G401.6 (cell line): ENCODE data around the gene VWF.

Experiments used
- FAIRE-seq: peaks from 2 replicates; lab custom pipeline; 2012; peaks lifted over from hg19 to GRCh38; lab: Jason Lieb, UNC

VWF gene

GRCh38 chr12:6058481-6059161 is 65.8 kb downstream of the VWF start:
- FAIRE-seq: no peak

DNA sequence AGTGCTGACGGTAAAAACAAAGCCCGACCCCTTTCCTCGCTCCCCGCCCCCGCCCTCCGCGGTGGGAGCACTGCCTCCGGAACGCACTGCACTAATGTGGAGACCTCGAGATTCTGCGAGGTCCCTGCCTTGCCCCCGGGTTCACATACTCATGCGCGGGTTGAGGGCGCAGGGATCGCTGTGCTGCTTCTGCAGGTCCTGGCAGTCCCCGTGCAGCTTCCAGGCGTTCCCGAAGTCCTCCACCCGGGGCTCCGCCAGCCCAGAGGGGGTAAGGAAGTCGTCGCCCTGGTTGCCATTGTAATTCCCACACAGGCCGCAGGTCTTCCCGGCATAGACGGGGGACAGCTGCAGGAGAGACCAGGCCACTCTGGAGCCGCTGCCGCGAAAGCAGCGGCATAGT is 66.8 kb downstream of the VWF start:
- no peak for FAIRE-seq

DNA sequence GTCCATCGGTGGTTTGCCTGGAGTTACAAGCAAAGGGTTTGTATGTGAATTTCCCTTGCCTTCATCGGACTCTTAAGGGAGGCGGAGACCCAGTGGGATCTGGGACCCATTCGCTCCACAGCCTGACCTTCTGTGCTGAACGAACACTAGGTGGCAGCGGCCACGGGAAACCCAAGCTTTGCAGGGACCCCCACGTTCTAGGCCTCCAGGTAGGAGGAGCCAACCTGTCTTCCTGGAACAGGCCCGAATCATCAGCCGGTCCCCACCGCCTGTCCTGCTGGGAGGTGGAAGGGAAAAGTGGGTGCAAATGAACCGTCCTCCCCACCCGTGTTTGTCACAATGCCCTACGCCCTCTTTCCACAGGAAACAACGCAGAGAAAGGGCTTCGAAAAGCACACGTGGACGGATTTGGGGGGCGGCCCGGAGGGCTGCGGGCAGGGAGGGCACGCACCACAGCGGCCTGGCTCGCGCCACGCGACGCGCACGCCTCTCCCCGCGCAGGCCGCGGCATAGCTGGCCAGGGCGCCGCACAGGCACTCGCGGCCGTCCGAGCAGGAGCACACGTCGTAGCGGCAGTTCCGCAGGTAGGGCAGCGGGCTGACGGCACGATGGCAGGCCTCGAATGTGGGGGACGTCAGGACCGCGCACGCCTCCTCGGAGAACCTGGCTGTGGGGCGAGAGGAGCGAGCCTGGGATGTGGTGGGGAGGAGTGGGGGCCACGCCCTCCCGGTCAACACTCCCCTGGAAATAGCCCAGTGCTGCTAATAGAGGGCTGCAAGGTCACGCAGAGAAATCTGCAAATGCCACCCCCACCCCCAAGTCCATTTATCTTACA is 67.8 kb downstream of the VWF start:
- no peak for FAIRE-seq

GRCh38 chr12:6053541-6053940 is 70.9 kb downstream of the VWF start:
- FAIRE-seq: no peak

DNA sequence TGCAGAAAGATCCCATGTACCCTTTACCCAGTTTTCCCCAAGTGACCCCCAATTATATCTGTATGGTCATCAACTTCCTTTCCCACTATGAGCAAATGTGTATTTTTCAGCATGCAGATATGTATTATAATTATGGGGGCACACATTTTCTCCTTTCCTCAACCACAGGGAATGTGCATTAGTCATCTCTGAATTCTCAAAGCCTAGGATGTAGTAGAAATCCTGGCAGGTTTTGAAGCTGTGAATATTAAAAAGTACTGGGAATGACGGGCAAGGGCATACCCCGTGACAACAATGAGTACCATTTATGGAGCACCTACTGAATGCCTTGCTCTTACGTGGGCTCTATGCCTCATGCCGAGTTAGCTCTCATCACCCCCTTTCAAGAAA is 71.5 kb downstream of the VWF start:
- no peak for FAIRE-seq

DNA sequence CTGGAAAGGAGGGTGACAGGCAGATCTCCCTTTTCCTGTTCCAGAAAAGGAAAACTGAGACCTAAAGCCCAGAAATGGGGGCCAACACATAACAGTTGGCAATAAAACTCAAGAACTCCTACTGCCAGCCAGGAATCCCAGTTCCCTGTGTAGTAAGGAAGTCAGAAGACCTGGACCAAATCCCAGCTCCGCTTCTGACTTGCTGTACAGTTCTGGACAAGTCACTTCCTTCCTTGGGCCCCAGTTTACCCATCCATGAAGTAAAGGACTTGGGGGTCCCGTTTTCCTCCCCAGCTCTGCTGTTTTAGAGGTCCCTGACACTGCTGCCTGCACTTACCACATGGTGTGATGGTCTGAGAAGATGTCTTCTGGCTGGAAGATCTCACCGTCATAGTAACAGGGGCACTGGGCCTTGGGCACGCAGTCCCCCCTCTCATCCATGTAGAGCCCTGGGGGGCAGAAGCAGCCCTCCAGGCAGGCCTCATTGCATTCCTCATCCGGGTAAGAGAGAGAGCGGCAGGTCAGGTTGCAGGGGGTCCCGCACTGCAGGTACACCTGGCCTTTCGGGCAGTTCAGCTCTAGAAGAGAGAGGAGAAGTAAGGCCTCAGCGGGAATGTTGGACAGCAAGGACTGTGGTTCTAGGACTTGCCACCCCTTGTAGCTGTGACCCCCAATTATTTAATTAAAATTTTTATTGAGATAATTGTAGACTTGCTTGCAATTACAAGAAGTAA is 72.1 kb downstream of the VWF start:
- no peak for FAIRE-seq

DNA sequence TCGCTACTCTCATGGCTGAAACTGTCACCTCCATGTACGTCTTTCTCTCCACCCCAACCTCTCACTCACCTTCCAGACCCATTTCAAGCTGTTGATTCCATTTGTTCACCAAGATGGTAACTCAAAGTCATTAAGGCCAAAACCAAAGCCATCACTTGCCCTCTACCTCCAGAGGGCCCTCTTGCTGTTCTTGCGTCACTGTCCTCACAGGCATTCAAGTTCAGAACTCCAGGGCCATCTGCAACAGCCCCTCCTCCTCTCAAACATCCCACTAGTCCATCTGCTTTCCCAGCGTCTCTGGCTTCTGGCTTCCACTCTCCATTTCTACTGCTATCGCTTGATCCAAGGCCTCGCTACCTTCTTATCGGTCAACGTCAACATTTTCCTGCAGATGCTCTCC is 74.5 kb downstream of the VWF start:
- no peak for FAIRE-seq

- FAIRE-seq: no peak
Measured at GRCh38 chr12:6049587-6049986, 74.9 kb downstream of the VWF start.

GRCh38 chr12:6047249-6048237 is 76.9 kb downstream of the VWF start:
- FAIRE-seq: no peak

DNA sequence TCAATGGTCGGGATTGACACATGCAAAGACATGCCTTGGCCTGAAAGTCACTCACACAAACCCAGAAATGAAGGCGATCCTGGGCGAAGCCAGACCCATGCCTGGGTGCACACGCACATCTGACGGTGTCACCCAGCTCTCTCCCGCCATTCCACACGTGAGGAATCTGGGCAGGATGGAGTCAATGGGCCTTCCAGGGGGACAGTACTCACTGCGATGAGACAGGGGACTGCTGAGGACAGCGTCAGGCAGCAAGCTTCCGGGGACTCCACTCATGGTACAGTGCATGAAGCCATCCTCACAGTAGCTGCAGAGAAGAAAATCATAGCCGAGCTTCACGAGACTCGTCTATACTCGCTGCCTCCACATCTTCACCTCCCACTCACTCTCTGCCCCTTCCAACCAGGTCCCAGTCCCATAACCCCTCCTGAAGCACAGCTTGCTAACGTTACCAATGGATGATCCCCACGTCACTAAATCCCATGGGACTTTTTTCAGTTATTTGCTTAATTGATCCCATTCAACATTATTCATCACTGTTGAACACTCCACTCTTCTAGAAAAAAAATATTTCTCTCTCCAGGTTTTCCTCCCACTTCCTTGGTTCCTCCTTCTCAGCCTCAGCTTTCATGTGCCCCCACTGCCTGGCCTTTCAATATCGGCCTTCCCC is 77.8 kb downstream of the VWF start:
- no peak for FAIRE-seq

DNA sequence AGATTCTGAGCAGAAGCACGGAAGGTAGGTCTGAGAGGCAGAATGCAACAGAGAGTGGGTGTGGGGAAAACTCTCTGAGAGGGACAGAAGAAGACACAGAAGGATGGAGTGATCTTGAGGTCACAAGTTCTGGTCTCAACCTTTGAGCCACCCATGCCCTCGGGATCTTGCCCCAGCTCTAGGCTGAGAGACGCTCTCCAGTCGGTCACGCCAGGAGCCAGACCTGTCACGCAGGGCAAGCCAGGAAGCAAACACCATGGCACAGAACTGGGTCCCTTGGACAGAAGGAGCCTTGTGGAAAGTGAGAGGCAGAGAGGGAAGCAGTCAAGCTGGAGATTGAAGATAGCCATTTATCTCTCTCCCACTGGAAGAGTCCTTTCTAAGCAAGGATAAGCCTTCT is 79.0 kb downstream of the VWF start:
- no peak for FAIRE-seq

DNA sequence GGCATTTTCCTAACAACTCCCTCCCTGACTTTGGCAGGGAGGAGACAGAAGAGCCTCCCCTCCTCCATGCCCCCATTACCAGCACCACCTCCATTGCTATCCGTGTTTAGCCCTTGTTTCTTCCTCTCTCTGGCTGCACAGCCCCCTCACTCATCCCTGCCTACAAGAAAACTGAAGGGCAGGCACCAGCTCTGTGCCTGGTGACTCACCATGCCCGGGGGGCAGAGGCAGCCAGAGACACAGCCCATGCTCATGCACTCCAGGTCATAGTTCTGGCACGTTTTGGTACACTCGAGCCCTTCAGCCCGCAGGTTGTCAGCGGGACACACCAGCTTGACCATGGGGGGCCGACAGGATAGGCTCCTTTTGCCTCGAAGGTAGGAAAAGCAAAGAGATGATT is 80.4 kb downstream of the VWF start:
- no peak for FAIRE-seq

DNA sequence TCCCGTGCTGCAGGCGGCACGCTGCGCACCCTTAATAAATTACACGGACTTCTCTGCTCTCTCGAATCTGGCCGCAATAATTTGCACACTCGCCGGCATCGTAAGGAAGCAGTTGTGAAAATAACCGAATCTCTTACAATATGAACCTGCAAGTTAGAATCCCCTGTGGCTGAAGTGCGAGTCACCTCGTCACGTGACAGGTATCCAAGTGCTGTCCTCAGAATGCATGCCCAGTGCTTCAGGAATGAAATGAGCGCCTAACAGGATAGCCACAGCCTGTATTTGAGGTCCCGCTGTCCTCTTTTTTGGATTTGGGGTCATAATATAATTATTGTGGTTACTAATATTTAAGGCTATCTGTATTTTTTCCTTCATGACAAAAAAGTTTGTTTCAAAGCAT is 82.0 kb downstream of the VWF start:
- FAIRE-seq: no peak

- no peak for FAIRE-seq
Measured at GRCh38 chr12:6041891-6042290, 82.6 kb downstream of the VWF start.

DNA sequence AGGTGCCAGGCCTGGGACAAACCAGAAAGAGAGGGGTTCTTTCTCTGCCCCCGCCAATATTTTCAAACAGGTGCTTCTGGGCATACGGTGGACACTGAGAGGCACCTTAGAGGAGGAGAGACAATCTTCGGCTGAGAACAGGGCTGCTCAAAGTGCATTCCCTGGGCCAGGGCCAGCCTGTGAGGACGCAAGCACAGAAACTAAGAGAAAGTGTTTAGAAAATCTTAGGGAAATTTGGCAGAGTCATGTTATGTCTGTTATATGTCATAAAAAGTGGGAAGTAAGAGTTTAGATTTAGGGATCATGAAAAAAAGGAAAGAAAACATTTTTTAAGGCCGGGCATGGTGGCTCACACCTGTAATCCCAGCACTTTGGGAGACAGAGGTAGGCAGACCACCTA is 83.7 kb downstream of the VWF start:
- no peak for FAIRE-seq

DNA sequence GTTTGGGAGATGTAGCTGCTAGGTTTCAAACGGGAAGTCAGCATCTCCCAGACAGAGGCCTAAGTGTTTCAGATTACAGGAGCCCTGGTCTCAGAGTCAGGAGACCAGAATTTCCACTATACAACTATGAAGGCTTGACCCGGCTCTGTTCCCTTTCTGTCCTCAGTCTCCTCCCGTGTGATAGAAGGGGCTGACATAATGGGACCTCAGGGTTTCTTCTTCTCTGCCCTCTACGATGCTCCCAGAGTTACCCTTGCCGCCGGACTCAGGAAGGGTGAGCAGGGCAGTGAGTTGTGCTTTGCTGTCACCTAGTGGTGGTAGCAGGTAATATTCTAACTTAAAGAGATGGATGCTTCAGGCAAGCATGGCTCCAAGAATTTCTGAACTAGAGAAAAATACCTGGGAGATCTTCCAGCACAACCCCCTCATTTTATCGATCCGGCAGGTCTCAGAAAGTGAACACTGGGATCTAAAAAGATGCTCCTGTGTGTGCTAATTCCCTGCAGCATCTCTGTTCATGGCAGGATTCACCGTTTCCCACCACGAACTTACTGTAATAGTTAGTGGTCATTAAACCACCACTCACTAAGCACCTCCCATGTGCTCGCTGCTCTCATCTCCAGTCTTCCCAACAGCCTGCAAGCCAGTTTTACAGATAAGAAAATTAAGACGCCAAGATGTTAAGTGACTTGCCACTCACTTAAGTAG is 84.4 kb downstream of the VWF start:
- peak; percentile 72 for FAIRE-seq

- peak; percentile 57 for FAIRE-seq
Measured at GRCh38 chr12:6038160-6038559, 86.3 kb downstream of the VWF start.

- FAIRE-seq: no peak
Measured at GRCh38 chr12:6037459-6037858, 87.0 kb downstream of the VWF start.

DNA sequence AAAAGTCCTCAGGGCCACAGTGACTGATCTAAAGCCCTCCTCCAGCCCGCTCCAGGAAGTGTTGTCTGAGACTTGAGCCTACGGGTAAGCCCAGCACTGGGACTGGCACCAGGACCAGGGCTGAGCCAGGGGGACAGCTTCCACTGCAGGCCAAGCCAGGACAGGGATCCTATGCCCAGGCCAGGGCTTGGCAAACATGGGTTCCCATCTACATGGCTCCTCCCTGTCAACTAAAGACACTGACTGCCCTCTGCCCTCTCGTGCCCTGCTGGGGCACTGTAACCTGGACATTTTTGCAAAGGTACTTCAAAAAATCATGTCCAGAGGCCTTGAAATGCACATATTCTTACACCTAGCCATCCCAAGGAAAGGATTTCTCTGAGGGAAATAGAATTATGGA is 88.0 kb downstream of the VWF start:
- FAIRE-seq: no peak

DNA sequence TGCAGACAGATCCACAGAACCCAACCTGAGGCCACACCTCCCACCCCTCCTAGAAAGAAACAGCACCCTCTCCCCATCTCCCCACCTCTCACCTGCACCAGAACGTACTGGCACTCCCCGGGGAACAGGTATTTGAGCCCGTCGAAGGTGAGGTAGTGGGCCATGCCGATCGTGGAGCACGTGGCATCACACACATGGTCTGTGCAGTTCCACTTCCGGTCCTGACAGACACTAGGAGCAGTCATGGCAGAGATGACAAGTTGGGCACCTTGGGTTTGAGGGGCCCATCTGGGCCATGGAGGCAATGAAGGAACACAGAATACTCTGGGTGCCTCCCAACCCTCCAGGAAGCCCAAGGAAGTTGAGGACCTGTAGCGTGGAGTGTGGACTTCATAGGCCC is 89.9 kb downstream of the VWF start:
- FAIRE-seq: no peak

- FAIRE-seq: no peak
Measured at GRCh38 chr12:6033546-6033945, 90.9 kb downstream of the VWF start.
